GM19025 (cell line): ENCODE data around the gene MATCAP1.

Experiments
- ATAC-seq: cut with Tn5 transposase; IDR thresholded peaks from one replicate; pipeline ENCODE4 v1.9.1; 2021; ENCODE audit warnings: mild to moderate bottlenecking, low read depth, moderate library complexity; ENCODE audit not compliant: unreplicated experiment

Gene MATCAP1

DNA sequence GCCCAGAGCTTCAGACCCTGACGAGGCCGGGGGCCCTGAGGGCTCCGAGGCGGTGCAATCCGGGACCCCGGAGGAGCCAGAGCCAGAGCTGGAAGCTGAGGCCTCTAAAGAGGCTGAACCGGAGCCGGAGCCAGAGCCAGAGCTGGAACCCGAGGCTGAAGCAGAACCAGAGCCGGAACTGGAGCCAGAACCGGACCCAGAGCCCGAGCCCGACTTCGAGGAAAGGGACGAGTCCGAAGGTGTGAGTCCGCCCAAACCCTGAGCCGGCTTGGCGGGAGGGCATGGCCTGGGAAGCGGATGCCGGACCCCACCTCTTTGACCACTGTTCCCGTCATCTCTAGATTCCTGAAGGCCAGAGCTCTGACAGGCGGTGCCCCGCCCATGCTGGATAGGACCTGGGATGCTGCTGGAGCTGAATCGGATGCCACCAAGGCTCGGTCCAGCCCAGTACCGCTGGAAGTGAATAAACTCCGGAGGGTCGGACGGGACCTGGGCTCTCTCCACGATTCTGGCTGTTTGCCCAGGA, 9.0 kb downstream of the MATCAP1 start:
- ATAC-seq, result no peak

DNA sequence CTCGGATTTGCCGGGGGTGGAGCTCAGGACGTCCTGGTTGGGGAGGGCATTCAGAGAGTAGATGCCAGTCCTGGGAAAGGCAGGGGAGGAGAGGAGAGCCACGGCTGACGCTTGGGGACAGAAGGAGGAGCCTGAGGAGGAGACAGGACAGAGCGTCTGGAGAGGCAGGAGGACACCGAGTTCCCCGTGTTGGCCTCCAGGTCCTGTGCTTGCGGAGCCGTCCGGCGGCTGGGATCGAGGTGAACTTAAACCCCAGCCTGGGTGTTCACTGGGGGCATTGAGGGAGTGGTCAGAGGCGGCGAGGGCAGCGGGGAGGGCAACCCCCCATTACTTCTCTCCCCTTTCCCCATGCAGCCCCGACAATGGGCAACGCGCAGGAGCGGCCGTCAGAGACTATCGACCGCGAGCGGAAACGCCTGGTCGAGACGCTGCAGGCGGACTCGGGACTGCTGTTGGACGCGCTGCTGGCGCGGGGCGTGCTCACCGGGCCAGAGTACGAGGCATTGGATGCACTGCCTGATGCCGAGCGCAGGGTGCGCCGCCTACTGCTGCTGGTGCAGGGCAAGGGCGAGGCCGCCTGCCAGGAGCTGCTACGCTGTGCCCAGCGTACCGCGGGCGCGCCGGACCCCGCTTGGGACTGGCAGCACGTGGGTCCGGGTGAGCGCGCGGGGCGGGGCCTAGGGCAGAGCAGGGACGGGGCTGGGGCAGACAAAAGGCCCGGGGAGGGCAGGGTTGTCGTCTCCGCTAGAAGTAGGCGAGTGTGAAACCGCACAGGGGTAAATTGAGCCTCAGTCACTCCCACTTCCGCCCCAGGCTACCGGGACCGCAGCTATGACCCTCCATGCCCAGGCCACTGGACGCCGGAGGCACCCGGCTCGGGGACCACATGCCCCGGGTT, 9.7 kb downstream of the MATCAP1 start:
- peak; percentile 39 for ATAC-seq

DNA sequence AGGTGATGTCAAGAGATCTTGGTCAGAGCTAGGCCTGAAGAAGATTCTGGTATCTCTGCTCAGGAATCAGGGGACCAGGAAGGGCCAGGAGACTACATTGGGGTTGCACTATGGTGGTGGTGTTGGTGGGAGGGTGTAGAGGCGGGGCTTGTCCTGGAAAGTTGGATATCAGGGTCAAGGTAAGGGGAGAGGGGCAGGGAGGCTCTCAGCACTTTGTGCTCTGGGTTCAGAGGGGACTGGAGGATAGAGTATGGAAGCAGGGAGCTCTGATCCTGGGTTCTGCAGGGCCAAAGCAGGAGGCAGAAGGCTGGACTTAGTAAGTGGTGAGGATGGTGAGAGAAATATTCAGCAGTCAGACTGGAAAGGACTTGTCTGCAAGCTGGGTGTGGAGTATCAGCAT, 10.4 kb downstream of the MATCAP1 start:
- no peak for ATAC-seq

DNA sequence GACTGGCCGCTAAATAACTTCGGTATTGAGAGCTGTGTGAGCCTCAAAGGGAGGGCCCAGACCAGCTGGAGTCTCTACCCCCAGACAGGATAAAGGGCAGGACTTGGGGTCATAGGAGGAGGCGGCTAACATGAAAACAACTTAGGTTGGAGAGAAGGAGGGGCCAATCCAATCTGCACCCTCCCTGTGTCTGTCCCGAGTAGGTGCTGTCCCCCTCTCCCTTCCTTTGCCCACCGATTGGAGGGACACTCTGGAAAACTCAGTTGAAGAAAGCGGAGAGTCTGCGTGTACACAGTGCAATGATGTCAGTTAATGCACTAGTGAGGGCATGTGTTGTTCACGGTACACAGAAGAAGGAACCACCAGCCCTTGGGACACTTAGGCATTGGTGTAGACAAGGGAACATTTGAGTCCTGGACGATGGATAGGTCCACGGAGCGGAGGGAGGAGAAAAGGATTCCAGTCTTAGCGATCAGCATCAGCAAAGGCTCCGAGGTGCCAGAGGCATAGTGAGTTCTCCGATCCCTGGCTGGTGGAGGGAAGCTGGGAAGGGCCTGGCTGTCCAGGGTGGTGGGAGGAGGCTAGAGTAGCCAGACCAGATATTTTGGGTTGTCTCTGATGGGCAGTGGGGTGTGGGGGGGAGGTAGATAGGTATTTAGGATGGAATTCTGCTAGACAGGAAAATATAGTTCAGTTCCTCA, 12.7 kb downstream of the MATCAP1 start:
- ATAC-seq, result peak; percentile 3

DNA sequence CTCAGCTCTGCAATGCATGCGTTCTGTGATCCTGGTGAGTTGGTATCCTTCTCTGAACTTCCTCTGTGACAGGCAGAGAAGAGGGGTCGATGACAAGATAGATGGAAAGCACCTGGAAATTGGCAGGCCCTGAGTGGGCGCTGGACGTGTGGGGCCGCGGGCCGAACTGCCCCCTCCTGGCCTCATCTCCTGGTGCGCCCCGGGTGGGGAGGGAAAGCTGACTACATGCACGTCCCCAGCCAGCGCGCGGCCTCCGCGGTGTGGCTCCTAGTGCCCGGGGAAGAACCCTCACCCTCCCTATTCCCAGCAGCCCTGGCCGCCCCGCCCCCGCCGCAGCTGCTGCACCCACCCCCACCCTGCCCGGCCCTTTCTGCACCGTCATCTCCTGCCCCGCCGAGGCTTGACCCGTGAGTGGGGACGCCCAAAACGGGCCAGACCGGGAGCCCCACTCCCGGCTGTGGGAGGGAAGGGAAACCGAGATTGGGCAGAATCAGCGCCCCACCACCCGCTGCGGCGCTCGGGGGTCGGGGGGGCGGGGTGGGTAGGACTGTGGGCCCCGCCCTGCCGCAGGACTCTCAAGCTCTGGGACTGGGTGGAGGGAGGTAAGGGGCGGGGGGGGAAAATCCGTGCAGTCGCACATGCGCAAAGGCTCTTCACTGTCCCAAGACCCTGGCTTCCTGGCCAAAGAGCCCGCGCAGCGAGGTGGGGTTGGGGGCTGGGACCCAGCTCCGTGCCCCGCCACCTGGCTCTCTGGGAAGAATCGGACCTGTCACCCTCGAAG, 13.4 kb downstream of the MATCAP1 start, which contains the start of gene NOL3:
Gene NOL3 (plus strand): TSS at position 371 of the 781 bp plus-strand sequence.
- ATAC-seq, result peak; percentile 44

DNA sequence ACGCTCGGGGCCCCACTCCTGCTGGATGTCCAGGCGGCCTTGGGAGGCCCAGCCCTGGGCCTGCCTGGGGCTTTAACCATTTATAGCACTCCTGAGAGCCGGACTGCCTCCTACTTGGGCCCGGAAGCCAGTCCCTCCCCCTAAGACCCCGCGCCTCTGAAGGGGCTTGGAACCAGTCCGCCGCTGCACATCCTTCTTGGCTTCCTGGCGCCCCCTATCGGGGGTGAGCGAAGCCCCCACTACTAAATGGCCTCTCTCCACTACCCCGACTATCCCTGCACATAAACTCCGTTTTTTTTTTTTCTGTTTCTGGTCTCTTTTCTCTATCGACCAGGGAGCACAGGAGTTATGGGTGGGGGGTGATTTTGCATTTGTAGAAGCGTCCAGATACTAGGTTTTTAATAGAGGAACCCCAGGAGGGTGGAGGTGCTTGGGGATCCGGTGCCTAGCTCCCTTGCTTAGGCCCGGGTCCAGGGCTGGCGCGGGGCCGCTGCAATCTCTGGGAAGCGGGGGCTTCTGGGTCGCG, 14.1 kb downstream of the MATCAP1 start:
- no peak for ATAC-seq

DNA sequence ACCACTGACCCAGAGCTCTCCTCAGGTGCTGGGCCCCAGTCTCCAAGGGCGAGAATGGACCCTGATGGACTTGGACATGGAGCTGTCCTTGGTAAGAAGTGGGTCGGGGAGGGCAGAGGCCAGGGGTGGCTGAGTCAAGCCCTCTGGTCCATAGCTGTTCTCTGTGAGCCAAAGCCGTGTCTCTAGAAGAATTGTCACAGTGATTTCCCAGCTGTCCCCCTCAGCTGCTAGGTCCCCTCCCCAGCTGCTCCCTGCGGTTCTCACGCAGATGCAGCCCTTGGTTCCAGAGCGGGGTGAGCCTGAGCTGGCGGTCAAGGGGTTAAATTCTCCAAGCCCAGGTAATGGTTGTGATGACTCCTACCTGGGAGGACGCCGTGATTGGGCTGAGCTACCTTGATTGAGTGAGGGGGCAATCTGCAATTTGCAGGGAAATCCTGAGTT, 14.7 kb downstream of the MATCAP1 start:
- ATAC-seq, result no peak

DNA sequence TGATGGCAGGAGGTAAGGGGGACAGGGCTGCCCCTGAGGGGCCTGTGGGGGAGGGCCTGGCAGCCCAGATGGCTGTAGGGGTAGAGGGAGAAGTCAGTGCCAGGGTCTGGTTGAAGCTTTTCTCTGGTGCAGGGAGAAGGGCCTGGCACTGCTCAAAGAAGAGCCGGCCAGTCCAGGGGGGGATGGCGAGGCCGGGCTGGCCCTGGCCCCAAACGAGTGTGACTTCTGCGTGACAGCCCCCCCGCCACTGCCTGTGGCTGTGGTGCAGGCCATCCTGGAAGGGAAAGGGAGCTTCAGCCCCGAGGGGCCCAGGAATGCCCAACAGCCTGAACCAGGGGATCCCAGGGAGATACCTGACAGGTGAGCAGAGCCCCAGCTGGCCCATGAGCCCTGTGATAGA, 16.2 kb downstream of the MATCAP1 start:
- ATAC-seq, result no peak

DNA sequence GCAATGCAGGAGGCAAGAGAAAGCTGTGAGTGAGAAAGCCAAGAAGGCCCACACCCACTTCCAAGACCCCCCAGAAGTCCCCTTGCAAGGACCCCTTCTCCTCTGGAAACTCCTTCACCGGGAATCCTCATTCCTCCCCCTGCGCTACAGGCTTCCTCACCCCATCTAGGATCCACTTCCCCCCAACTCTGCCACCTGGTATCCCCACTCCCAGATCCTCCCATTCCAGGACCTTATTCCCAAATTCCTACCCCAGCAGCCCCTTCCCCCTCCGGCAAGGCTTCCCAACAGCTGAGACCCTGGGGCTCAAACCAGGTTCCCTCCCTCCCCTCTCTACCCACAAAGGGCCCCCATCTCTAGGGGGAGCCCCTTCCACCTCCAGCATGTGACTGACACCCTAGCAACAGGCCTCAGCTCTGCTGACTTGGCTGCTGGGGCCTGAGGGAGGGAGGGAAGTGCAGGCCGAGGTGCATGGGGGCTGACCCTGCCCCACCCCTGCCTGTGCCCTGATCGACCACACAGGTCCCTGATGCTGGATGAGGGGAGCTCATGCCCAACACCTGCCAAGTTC, 17.1 kb downstream of the MATCAP1 start:
- no peak for ATAC-seq

DNA sequence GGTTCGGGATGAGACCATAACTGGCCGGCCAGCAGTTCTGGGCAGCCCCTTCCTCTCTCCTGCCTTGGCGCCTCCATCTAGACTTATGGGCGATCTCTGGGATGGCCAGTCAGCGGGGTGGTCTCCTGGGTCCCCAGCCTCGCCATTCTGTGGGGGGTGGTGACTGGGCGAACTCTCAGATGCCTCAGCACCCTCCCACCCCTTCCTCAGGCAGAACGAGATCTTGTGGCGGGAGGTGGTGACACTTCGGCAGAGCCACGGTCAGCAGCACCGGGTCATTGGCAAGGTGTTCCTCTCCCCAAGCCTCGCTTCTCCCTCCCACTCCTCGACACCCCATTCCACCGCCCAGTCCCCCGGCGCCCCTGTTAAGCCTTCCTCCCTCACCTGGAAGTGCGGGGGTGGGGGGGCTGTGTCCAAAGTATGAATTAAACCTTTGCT, 17.6 kb downstream of the MATCAP1 start:
- no peak for ATAC-seq

DNA sequence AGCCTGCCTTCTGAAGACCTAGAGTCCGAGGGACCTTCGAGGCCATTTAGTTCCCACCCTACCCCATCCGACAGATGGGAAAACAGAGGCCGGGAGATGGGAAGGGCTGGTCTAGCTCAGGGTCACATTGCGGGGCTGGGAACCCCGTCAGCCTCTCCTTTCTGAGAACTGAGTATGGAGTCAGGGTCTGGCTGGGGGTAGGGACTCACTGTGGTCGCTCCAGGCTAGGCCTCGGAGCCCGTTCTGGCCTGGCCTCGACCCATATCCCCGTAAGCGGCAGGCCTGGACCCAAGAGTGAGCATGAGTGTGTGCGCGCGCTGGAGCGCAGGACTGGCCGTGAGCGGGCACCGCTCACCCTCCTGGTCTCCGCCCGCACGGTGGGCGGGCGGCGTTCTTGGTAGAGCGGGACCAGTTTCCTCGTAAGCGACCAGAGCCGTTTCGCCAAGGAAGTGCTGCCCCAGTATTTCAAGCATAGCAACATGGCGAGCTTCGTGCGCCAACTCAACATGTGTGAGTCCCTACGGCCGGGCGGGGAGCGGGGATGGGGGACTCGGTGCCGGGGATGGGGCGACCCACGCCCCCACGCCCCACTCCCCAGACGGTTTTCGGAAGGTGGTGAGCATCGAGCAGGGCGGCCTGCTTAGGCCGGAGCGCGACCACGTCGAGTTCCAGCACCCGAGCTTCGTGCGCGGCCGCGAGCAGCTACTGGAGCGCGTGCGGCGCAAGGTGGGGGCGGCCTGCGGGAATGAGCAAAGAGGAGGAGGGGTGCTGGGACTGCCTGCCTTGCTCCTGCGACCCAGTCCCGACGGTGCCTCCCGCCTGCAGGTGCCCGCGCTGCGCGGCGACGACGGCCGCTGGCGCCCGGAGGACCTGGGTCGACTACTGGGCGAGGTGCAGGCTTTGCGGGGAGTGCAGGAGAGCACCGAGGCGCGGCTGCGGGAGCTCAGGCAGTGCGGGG, 18.4 kb downstream of the MATCAP1 start:
- ATAC-seq, result no peak

DNA sequence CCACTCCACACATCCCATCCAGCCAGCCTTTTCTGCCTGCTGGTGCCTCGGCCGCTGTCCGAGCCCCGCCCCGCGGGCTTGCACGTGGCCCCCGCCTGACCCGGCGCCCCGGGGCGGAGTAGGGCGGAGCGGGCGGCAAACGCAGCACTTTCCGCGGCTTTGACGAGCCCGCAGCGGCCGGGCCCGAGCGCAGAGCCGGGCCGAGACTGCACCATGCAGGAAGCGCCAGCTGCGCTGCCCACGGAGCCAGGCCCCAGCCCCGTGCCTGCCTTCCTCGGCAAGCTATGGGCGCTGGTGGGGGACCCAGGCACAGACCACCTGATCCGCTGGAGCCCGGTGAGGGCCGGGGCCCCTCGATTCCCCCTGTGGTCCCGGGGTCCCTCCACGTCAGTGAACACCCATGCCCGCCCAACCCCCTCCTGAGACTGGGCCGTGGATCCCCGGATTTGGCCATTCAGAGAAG, 19.1 kb downstream of the MATCAP1 start, which contains the start of gene HSF4:
Gene HSF4 (plus strand): TSS at position 147 of the 463 bp plus-strand sequence. CDS start 67 bp downstream, at position 214.
- no peak for ATAC-seq

DNA sequence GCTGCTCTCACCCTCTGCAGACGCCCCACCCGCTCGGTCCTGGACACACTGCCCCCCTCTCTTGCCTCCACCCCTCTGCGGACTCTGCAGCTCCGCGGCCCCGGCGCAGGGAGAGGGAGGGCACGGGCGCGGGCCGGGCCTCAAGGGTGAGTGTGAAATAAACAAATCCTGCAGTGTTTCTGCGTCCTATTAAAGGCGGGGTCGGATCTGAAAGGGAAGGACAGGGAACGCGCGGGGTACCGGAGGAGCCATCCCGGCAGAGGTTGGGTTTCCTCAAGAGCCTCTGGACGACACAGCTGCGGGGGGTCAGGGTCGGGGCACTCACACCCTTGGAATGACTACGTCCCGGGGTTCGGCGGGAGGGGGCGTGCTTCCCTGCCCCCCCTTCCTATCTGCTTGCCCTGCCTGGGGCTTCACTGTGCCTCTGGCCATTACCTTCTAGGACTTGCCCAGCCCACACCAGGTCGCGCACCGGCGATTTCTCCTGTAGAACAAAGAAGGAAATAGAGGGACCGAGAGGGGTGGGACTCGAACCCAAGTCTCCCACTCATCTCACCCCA, 19.7 kb downstream of the MATCAP1 start:
- ATAC-seq, result no peak

DNA sequence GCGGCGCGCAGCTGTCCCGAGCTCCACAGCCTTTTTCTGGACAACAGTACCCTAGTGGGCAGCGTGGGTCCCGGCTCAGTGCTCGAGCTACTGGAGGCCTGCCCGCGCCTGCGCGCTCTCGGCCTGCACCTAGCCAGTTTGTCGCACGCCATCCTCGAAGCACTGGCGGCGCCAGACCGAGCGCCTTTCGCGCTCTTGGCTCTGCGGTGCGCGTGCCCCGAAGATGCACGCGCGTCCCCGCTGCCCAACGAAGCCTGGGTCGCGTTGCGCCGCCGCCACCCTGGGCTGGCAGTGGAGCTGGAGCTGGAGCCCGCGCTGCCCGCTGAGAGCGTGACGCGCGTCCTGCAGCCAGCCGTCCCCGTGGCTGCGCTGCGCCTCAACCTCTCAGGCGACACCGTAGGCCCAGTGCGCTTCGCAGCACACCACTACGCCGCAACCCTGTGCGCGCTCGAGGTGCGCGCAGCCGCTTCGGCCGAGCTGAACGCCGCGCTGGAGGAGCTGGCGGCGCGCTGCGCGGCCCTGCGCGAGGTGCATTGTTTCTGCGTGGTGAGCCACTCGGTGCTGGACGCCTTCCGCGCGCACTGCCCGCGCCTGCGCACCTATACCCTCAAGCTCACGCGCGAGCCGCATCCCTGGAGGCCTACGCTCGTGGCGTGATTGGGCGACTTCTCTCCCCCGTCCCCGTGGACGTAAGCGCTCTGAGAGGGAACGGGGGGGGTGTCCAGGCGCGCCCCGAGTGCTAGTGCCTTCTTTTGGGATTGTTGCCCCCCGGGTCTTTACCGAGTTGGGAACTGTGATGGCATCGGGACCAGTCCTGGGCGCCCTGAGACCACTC, 20.4 kb downstream of the MATCAP1 start:
- ATAC-seq, result no peak

DNA sequence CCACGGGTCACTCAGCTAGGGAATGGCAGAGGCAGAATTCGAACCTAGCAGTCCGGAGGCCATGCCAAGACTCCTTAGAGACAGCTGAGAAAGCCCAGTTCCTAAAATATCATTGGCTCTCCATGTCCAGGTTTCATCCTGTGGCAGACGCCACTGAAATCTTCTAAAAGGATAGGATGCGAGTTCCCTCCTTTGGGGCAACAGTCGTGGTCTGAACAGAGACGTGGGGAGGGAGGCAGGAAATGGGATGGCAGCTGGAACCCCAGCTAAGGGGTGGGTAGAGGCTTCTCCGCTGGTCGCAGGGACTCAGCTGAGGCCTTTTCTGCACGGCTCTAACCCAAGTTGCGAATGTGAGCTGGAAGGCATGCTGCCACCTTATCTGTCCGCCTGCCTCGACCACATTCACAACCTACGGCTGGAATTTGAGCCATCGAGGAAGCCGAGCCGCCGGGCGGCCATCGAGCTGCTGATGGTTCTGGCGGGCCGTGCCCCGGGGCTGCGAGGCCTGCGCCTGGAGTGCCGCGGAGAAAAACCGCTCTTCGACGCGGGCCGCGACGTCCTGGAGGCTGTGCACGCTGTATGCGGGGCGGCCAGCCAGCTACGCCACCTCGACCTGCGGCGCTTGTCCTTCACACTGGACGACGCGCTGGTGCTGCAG, 21.1 kb downstream of the MATCAP1 start:
- ATAC-seq, result no peak

DNA sequence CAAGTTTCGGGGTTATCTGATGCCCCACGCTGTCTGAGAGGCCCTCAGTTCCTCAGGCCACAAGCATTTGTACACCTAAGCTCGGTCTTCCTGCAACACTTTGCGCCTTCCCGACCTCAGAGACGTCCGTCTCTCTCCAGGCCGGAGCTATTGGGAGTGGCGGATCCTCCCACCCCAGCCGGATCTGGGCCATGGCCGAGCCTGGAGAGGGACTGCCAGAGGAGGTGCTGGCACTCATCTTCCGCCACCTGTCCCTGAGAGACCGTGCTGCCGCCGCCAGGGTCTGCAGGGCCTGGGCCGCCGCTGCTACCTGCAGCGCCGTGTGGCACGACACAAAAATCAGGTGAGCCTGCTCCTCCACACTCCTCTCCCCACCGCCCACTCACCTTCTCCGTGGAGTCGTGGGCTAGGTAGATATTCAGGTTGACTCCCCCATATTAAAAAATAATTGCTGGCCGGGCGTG, 22.1 kb downstream of the MATCAP1 start:
- ATAC-seq, result no peak
